HCT116 (cell line): ENCODE data around the gene KLHL34.

Experiments used
- EGR1 ChIP-seq: IDR thresholded peaks from 2 replicates; pipeline ENCODE4 v1.6.1; 2012; ENCODE audit warnings: low read depth
- EZH2 ChIP-seq: fragments of 200-600 bp; sonication (generic); IDR thresholded peaks from 2 replicates; pipeline ENCODE4 v1.6.1; 2017; ENCODE audit warnings: antibody characterized with exemption, mixed run types
- EZH2phosphoT487 ChIP-seq: fragments of 200-600 bp; IDR thresholded peaks from 2 replicates; pipeline ENCODE4 v1.6.1; 2018; ENCODE audit warnings: antibody characterized with exemption, borderline replicate concordance
- POLR2AphosphoS5 ChIP-seq: IDR thresholded peaks from 2 replicates; pipeline ENCODE4 v1.6.1; 2011; ENCODE audit warnings: mild to moderate bottlenecking, low read depth, low read length, moderate library complexity
- RAD21 ChIP-seq: IDR thresholded peaks from 2 replicates; pipeline ENCODE4 v1.6.1; 2012; ENCODE audit warnings: low read depth, mild to moderate bottlenecking
- YY1 ChIP-seq: IDR thresholded peaks from 2 replicates; pipeline ENCODE4 v1.6.1; 2011; ENCODE audit warnings: low read length, low read depth, moderate library complexity, mild to moderate bottlenecking; ENCODE audit not compliant: insufficient replicate concordance; ENCODE audit errors: extremely low read depth
- TF ChIP-seq, protein P1 (sequence below): IDR thresholded peaks from 2 replicates; pipeline ENCODE4 v1.6.1; 2012; ENCODE audit warnings: low read depth
- TF ChIP-seq, protein P2 (sequence below), 3 experiments: fragments of 200-600 bp in 1 of 3; sonication (generic) in 1 of 3; IDR thresholded peaks in 2 of 3; conservative IDR thresholded peaks in 1 of 3; 2 replicates each; pipeline ENCODE4 v1.5.1; 2012 to 2017; ENCODE audit warnings: low read depth in 2 of 3, low read length in 2 of 3, antibody characterized with exemption in 1 of 3, borderline replicate concordance in 1 of 3, control low read depth in 1 of 3, mild to moderate bottlenecking in 1 of 3, mixed read lengths in 1 of 3, mixed run types in 1 of 3, moderate library complexity in 1 of 3; ENCODE audit not compliant: insufficient read depth in 1 of 3

DNA sequence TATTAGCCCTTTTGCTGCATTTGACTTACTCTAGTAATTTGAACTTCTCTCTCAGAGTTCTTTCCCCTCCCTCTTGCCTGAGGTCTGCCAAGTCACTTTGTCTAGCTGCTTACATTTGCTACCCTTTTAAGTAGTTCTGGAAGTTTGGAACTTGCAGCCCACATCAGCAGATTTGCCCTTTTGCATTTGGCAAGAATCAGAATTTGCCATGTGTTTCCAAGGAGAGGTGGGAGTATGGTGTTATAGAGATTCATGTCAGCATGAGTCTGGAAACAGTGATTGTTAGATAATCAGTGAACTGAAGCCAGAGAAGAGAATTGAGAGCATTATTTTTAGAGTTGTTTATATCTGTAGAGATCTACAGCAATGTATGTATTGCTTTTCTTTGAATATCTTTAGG, 52.1 kb downstream of the KLHL34 start:
- TF ChIP-seq, protein P1, sequence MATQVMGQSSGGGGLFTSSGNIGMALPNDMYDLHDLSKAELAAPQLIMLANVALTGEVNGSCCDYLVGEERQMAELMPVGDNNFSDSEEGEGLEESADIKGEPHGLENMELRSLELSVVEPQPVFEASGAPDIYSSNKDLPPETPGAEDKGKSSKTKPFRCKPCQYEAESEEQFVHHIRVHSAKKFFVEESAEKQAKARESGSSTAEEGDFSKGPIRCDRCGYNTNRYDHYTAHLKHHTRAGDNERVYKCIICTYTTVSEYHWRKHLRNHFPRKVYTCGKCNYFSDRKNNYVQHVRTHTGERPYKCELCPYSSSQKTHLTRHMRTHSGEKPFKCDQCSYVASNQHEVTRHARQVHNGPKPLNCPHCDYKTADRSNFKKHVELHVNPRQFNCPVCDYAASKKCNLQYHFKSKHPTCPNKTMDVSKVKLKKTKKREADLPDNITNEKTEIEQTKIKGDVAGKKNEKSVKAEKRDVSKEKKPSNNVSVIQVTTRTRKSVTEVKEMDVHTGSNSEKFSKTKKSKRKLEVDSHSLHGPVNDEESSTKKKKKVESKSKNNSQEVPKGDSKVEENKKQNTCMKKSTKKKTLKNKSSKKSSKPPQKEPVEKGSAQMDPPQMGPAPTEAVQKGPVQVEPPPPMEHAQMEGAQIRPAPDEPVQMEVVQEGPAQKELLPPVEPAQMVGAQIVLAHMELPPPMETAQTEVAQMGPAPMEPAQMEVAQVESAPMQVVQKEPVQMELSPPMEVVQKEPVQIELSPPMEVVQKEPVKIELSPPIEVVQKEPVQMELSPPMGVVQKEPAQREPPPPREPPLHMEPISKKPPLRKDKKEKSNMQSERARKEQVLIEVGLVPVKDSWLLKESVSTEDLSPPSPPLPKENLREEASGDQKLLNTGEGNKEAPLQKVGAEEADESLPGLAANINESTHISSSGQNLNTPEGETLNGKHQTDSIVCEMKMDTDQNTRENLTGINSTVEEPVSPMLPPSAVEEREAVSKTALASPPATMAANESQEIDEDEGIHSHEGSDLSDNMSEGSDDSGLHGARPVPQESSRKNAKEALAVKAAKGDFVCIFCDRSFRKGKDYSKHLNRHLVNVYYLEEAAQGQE: no peak
- TF ChIP-seq, protein P2, sequence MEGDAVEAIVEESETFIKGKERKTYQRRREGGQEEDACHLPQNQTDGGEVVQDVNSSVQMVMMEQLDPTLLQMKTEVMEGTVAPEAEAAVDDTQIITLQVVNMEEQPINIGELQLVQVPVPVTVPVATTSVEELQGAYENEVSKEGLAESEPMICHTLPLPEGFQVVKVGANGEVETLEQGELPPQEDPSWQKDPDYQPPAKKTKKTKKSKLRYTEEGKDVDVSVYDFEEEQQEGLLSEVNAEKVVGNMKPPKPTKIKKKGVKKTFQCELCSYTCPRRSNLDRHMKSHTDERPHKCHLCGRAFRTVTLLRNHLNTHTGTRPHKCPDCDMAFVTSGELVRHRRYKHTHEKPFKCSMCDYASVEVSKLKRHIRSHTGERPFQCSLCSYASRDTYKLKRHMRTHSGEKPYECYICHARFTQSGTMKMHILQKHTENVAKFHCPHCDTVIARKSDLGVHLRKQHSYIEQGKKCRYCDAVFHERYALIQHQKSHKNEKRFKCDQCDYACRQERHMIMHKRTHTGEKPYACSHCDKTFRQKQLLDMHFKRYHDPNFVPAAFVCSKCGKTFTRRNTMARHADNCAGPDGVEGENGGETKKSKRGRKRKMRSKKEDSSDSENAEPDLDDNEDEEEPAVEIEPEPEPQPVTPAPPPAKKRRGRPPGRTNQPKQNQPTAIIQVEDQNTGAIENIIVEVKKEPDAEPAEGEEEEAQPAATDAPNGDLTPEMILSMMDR (IDR thresholded peaks at IDR 0.05 in 2 of 3, conservative IDR thresholded peaks at IDR 0.05 in 1 of 3; ENCODE audit: borderline replicate concordance in 1 of 3, insufficient read depth in 1 of 3, low read depth in 2 of 3, low read length in 2 of 3): no peak
- TF ChIP-seq POLR2AphosphoS5 (no peak), EGR1 (no peak), EZH2 (no peak), EZH2phosphoT487 (no peak), RAD21 (no peak), YY1 (no peak)
